ENCODE measurements around the gene SNAI3. TPM values are rescaled to one million over a fixed set of nuclear protein-coding genes. Genes with fewer than 3 reads are reported as not detected.

The SNAI3 gene
- total and polyA plus RNA-seq, 2 of the 4 experiments (the other 2 are of a cell fraction): 0.21 TPM; not detected in 1

- Histone ChIP-seq H3K4me2 (ENCODE audit: low read depth, low read length) (no peak overlapping the region), H2AK5ac (ENCODE audit: low read depth, low read length) (no peak overlapping the region), H2AK9ac (replicated peaks; ENCODE audit: low read depth, low read length, poor library complexity) (peak overlapping the region; percentile 28), H2AFZ (replicated peaks; ENCODE audit: low read length, poor library complexity) (no peak overlapping the region), H3K18ac (ENCODE audit: low read depth, low read length) (no peak overlapping the region), H3K27ac (ENCODE audit: insufficient read depth, low read length) (no peak overlapping the region), H2BK20ac (ENCODE audit: low read depth, low read length) (no peak overlapping the region), H3K79me1 (ENCODE audit: low read depth in 1 of 2, low read length in 2 of 2) (peaks cover 0 to 20% of the 10 kb centered on the region in 2 experiments; a peak in 1 of 4 replicates), H3K14ac (replicated peaks; ENCODE audit: low read depth, low read length) (no peak overlapping the region), H4K5ac (ENCODE audit: low read depth, low read length) (no peak overlapping the region), H4K8ac (ENCODE audit: low read depth in 2 of 2, low read length in 2 of 2) (no peak overlapping the region), H2BK5ac (ENCODE audit: low read depth, low read length, poor library complexity, severe bottlenecking) (no peak overlapping the region), H4K91ac (ENCODE audit: insufficient read depth, low read depth, low read length) (no peak overlapping the region), H3K4ac (ENCODE audit: low read depth, low read length) (no peak overlapping the region), H3K9me3 (ENCODE audit: control insufficient read depth, insufficient read depth, low read length) (no peaks in the 10 kb centered on the region), H3K9me1 (ENCODE audit: insufficient read depth, low read length) (no peaks in the 10 kb centered on the region), H2BK120ac (ENCODE audit: low read depth, low read length) (no peak overlapping the region), H2BK15ac (ENCODE audit: low read depth, low read length) (no peak overlapping the region), H3K27me3 (ENCODE audit: control insufficient read depth, insufficient read depth, low read length) (no peaks in the 10 kb centered on the region), H3K23ac (ENCODE audit: low read depth, low read length) (no peak overlapping the region), H3K4me3 (ENCODE audit: insufficient read depth, low read depth, low read length) (no peak overlapping the region), H4K20me1 (ENCODE audit: insufficient read depth, low read length) (peaks cover 6% of the 10 kb centered on the region), H3K36me3 (ENCODE audit: control insufficient read depth, insufficient read depth, low read length) (peaks cover 3% of the 10 kb centered on the region), H3K56ac (ENCODE audit: extremely low read depth, insufficient read depth, low read length) (no peak overlapping the region), H3K9ac (ENCODE audit: low read depth, low read length) (no peak overlapping the region), H3K4me1 (ENCODE audit: control insufficient read depth, insufficient read depth, low read length) (peaks cover 5% of the 10 kb centered on the region; the same call in 1 of the 2 replicates)
- dilution Hi-C loops (cut with HindIII; ENCODE audit: low sequenced_read_pairs, unreplicated experiment) (no loop called here), intact Hi-C loops (cut with micrococcal nuclease) (no loop called here), in situ Hi-C loops (cut with MboI; ENCODE audit: low sequenced_read_pairs) (no loop called here)
- 94% methylated on average over 5 of the region's 28 CpGs; no CpG with 5 or more reads in 1 of the 2 experiments for WGBS, 2 experiments (ENCODE audit: extremely low coverage in 2 of 2, insufficient read length in 1 of 2)
- no TSS peak for BruUV-seq (replicated peaks)
- POLR2A ChIA-PET (ENCODE audit: unreplicated experiment): interaction anchor here (0.5 kb wide), 1 partner anchor 14 kb away, joined by 3 read pairs; no protein-coding TSS in a partner anchor
- TF ChIP-seq RCOR1 (IDR thresholded peaks at IDR 0.05; ENCODE audit: insufficient replicate concordance, low read length) (no peak), USF2 (IDR thresholded peaks at IDR 0.05; ENCODE audit: low read depth, low read length) (no peak), CTCF (conservative IDR thresholded peaks at IDR 0.05; ENCODE audit: low read depth, low read length) (no peak), MXI1 (IDR thresholded peaks at IDR 0.05; ENCODE audit: borderline replicate concordance, low read depth, low read length) (no peak), NFE2L2 (IDR thresholded peaks at IDR 0.05; ENCODE audit: low read depth, low read length) (no peak)
- ATAC-seq (ENCODE audit: low read depth): no peak
- no peak for DNase-seq
- CTCF ChIA-PET: no interaction called here
These were observed 39.8 kb downstream of the SNAI3 start for GRCh38 chr16:88646345-88647034.

Data from IMR-90 (cell line).